ENCODE measurements around the gene PIK3R1.
A peak's percentile ranks its signal among the peaks of the same experiment; 100 is the strongest.

Gene PIK3R1

DNA sequence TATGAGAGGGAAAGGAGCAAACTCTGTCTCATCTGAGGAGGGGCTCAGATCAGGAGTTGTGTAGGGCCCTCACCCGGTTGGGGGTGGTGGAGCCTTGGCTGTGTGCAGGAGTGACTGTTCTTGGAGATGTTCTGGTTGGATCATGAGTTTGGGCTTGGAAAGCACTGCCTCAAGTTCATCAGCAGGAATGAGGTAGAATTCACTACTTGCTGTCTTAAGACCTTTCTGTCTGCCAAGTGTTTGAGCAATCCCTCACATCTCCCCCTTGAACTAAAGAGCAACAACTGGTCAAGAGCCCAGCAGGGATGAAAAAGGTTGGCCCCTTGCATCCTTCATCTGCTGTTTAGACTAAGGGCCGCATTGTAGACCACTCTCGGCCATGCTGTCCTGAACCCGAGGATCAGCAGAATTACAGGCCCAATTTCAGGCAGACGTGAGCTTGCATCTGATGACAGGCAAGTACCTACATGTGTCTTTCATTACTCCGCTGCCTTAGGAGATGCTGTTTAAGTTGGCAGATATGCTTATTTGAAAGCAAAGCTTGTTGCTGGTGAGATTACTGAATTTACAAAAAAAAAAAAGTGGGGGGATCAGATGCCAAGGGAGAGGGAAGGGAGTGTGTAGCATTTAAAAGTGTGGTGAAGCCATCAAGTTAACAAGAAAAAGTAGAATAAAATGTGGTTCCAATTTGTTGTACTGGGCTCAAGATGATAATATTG is 36.4 kb downstream of the PIK3R1 start:
- DNase-seq (ENCODE audit: low read depth in 3 of 3) = no peak

- DNase-seq (ENCODE audit: low read depth in 3 of 3) = peak in 1 of 3 donors; percentile 38
Measured at GRCh38 chr5:68252673-68253623, 37.4 kb downstream of the PIK3R1 start.

DNA sequence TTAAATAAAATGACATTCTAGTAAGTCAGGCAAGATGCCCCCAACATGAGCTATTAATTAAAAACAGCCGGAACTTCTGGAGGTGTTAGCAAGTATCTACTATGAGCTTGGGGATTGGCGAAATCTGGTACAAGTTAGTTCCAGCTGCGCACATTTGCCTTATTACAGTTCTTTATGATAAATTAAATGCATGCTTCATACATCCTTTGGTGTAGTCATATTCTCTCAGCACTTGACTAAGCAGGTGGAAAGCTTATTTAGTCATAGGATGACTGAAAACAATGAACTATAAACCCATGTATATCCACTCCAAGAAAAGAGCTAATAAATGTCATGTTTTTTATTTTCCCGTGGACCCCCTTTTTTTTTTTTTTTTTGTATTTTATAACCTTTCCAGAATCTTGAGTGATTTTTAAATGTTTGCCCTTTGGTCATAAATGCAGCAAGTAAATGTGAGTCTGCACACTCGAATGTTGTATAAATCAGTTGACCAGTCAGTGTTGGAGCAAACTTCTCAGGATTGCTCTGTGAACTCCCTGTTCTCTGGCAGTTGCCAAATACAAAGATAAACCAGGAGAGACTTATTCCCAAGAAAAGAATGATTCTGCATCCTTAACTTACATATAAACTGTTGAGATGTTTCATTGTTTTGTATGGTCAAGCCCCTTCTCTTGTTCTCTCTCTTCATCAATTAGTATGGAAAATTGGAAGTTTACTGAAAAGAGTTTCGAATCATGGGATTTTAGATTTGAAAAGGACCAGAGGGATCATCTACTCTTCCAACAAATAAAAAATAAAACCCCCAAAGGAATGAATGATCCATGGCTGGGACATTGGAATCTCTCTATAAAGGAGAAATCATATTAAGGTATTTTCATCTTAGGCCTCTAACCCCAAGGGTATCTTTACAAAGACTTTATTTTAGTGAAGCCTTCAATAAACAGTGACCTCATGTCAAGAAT is 38.3 kb downstream of the PIK3R1 start:
- DNase-seq (ENCODE audit: low read depth in 3 of 3) = no peak

DNA sequence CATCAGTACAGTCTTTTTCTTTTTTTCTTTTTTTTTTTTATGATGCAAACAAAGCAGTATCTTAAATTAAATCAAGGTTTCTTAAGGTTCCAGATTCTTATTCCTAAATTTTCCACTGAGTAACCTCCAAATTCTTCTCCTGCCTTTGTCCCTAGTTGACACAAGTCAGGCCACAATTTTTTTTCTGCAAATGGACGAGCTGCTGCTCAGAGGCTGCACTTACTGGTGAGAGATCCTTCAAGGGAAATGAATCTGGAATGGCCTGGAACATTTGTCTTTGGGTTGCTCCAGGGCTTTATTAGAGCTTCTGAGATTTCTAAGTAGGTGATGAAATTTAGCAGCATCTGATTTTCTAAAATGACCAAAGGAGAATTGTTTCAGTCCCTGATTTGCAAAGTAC is 39.3 kb downstream of the PIK3R1 start:
- DNase-seq (ENCODE audit: low read depth in 3 of 3) = no peak

GRCh38 chr5:68255305-68256120 is 40.0 kb downstream of the PIK3R1 start:
- no peak for DNase-seq (ENCODE audit: low read depth in 3 of 3)

GRCh38 chr5:68257210-68257609 is 41.7 kb downstream of the PIK3R1 start:
- no peak for DNase-seq (ENCODE audit: low read depth in 3 of 3)

DNA sequence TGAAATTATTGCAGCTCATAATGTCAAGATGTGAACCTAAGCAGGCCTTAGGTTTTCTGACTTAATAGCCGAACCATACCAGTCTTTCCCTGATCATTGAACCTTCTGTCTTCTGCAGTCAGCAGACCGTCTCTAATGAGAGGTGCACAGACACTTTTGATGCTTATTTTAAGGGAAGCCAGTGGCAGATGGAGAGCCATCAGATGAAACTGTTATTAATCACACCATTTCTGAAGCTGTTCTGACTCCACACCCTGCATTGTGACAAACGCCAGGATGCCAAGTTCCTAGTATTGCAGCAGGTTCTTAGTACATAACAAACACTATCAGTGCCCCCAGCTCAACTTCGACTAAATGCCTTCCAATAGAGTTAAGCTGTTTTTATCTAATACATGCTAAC is 43.0 kb downstream of the PIK3R1 start:
- no peak for DNase-seq (ENCODE audit: low read depth in 3 of 3)

- DNase-seq (ENCODE audit: low read depth in 3 of 3) = no peak
Measured at GRCh38 chr5:68259700-68260099, 44.1 kb downstream of the PIK3R1 start.

GRCh38 chr5:68260467-68260866 is 44.9 kb downstream of the PIK3R1 start:
- DNase-seq (ENCODE audit: low read depth in 3 of 3) = no peak

DNA sequence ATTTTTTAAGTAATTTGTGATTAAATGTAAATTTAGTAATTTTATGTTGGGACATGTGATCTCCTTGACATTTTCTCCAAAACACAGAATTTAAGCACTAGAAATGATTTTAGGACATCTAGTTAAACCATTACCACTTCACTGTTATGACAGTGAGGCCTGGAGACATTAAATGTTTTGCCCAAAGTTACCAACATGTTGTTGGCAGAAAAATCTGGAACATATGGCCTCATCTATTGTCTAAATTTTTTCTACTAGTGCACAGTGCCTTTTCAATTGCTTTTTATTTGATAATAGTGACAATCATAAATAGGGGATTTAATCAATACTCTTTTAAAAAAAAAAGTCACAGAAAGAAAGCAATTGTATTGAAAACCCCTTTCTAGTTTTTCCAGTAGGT is 45.6 kb downstream of the PIK3R1 start:
- DNase-seq (ENCODE audit: low read depth in 3 of 3) = no peak

DNA sequence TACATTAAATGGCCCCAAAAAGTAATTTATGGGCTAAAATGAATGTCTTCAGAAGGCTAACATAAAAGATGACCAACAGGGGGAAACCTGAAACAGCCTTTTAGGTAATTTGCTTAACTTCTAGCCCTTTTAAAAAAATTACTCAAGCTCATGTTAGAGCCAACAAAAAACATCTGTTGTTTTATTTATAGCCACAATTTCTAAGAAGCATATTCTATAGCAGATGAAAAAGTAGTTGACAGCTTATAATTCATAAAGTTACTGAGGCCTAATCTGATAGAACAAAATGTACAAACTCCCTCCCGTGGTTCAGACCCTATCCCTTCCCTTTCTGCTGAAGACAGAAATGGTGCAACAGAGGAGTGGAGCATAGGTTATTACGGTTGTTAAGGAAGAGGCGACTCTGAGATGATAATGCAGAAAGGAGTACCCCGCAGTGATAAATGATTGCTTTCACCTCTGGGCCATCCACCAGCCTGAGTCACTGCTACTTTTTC is 46.1 kb downstream of the PIK3R1 start:
- DNase-seq (ENCODE audit: low read depth in 3 of 3) = no peak

DNA sequence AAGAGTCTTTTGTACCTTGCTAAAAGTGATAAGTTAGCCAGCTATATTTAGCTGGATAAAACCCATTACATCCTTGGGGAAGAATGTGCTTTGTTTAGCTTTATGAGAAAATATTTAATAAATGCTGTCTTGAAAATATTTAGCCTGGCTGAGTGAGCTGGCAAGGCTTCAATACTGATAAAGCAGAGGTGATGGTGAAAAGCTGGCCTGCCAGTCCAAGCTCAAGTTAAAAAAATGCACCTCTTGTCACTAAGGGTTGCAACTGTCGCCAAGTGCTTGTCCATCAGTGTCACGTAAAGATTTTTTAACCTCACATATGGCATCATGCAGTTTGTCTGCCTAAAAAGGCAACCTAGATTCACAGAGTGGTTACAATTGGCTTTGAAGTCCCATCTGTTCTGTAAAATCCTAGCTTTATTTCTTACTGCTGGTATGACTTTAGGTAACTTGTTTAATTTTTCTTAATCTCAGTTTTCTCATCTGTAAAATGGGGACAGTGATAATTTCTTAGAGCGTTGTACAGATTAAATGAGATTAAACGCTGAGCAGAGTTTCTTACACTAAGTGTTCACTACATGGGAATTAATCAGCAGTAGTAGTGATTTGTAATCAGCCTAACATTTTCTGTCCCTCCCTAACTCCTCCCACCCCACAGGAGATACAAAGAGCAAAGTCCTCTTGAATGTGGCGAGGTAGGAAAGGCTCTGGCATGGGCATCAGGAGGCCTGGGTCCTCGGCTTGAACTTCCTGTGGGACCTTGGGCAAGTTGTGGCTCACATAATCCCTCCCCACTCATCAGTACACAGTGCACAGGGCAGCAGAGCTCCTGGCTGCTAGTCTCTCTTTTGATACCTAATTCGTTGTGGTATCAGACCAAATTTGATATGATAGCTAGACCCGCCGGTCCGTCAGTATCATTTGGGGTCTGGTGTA is 48.7 kb downstream of the PIK3R1 start:
- DNase-seq (ENCODE audit: low read depth in 3 of 3) = no peak

GRCh38 chr5:68265347-68265746 is 49.8 kb downstream of the PIK3R1 start:
- DNase-seq (ENCODE audit: low read depth in 3 of 3) = no peak

DNA sequence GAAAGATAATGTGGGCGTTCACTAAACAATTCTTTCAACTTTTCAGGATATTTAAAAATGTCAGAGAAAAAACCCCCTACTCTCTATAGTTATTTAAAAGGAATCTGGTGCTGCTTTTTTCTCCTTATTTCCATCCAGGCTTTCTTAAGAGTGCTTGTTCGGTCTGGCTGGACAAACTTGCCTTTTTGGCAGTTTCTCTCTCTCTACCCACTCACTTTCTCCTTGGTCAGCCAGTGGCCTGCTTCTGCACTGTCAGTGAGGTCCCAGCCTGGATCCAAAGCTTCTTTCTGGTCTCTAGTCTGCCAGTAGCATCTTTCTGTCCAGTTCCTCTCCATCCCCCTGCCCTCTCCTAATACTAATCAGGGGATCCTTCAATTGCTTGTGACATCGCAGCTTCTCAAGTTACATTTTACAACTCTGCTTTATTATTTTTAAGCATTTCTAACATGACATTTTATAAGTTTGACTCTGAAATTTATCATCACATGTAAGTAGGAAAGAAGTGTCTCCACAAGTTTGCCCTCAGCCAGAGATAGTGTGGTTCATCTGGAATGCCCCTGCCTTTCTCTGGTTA is 50.4 kb downstream of the PIK3R1 start:
- no peak for DNase-seq (ENCODE audit: low read depth in 3 of 3)

- DNase-seq (ENCODE audit: low read depth in 3 of 3) = no peak
Measured at GRCh38 chr5:68266457-68266856, 50.9 kb downstream of the PIK3R1 start.

DNA sequence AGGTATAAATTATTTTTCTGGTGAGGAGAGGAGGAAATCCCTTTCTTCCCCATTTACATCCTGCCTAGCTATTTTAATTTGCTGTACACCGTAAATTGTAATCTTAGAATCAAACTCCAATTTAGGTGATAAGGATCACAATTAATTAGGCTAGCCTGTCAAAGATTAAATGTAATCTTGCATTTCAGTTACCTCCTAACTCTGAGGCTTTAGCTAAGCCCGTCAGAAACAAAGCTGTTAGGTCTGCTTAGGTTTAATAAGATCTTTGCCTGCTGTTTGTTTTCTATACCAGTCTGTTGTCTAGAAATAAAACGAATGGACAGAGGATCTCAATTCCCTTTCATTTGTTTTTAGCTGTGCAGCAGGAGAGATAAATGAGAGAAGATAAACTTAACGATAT is 51.5 kb downstream of the PIK3R1 start:
- DNase-seq (ENCODE audit: low read depth in 3 of 3) = no peak

- no peak for DNase-seq (ENCODE audit: low read depth in 3 of 3)
Measured at GRCh38 chr5:68268101-68268851, 52.7 kb downstream of the PIK3R1 start.

DNA sequence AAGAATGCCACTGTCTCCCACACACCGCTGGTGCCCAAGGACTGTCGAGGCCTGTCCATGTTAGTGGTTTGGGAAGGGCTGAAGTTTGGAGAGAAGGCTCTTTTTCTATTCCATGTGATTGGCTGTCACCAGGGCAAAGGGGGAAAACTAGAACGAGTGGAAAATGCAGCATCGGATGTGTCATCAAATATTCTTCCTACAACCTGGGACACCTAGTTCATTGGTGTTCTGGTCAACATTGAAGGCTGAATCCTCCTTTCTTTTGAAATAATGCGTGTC is 53.2 kb downstream of the PIK3R1 start:
- no peak for DNase-seq (ENCODE audit: low read depth in 3 of 3)

DNA sequence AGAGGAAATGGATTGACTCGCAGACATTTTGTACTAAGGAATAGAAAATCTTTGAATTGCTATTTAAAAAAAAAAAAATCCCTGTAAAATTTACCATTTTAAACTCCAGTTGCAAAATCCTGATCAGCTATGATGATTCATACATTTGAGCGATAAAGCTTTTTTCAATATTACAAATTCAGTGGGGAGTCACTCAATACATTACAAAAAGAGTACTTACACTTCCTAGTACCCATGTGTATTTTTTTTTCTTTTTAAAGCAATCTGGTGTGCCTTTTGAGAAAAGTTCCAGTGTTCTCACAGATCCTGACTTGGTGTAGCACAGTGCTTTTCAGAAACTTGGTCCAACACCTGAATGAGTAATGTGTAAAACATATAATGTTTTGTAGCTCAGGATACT is 54.3 kb downstream of the PIK3R1 start:
- DNase-seq (ENCODE audit: low read depth in 3 of 3) = no peak
